ENCODE measurements around the gene OR8B3.

Gene OR8B3

DNA sequence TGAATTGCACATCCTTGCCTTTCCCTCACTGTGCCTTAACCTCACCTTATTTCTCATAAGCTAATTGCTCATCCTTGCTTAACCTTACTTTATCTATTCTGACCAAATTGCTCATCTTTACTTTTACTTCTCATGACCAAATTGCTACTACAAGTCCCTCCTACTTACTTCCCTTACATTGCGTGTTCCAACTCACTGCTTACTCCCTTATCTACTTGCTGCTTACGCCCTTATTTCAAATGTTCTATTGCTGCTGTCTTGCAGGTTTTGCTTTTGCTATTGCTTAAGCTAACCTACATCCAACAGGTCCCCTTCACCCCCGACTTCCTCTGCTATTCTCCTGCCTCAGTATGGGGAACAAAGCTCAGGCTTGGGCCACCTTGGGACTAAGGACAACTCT, 22.5 kb downstream of the OR8B3 start:
- DNase-seq (ENCODE audit: low read depth in 2 of 2): no peak

DNA sequence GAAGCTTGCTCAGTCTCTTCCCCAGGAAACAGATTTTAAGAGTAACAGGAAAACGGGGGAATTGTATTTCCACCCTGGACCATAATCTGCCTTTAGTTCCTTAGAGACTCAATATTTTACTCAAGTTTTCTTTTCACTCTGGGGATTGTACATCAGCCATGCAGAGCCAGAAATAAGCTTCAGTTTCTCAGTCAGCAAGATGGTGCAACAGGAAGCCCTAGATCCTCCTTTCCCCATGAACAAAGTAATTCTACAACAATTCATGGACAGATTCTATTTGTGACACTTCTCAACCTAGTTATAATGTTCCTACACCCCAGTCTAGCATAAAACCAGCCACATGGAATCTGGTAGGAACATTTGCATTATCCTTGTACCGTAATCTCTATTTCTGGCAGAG, 39.3 kb downstream of the OR8B3 start:
- no peak for DNase-seq (ENCODE audit: low read depth in 2 of 2)

DNA sequence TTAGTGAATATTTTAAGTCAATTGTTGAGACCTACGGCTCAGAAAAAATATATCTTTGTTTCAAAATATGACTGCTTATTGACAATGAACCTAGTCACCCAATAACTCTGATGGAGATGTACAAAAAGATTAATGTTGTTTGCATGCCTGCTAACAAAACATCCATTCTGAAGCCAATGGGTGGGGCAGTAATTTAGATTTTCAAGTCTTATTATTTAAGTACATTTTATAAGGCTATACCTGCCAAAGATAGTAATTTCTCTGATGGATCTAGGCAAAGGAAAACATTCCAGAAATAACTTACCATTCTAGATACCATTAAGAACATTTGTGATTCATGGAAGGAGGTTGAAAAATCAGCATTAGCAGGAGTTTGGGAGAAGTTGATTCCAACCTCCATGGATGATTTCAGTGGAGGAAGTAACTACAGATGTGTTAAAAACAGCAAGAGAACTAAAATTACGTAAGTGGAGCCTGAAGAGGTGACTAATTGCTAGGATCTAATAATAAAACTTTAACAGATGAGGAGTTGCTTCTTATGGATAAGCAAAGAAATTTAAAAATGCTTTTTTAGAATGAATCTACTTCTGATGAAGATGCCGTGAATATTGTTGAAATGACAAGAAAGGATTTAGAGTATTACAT, 52.4 kb downstream of the OR8B3 start:
- no peak for DNase-seq (ENCODE audit: low read depth in 2 of 2)
